H9 (cell line): ENCODE data around the gene SLC2A3. TPM values are rescaled to one million over a fixed set of nuclear protein-coding genes. Genes with fewer than 3 reads are reported as not detected.
"Not testable (repeated sequence)": the region's sequence is repeated elsewhere in the genome, so short reads cannot be mapped to it uniquely, and the experiment has no call there.

Experiments used
- DNase-seq: peaks from one replicate; pipeline ENCODE4 v3.0.0-alpha.2; 2017
- H2AFZ ChIP-seq: one replicate; pipeline ENCODE4 v1.6.1; 2013; ENCODE audit warnings: mild to moderate bottlenecking, low read length, control low read depth, moderate library complexity
- H2AK5ac ChIP-seq: 2 replicates; pipeline ENCODE4 v1.6.1; 2013; ENCODE audit warnings: low read length, control low read depth, mixed read lengths; ENCODE audit not compliant: insufficient read length
- H2BK120ac ChIP-seq: one replicate; pipeline ENCODE4 v1.6.1; 2013; ENCODE audit warnings: low read depth, mild to moderate bottlenecking, low read length, control low read depth, inconsistent platforms; ENCODE audit not compliant: poor library complexity, severe bottlenecking
- H2BK12ac ChIP-seq: 2 replicates; pipeline ENCODE4 v1.6.1; 2013; ENCODE audit warnings: low read length, control low read depth, mixed read lengths, low read depth; ENCODE audit not compliant: insufficient read length
- H2BK15ac ChIP-seq: 2 replicates; pipeline ENCODE4 v1.6.1; 2013; ENCODE audit warnings: low read depth, low read length, control low read depth
- H2BK20ac ChIP-seq: one replicate; pipeline ENCODE4 v1.6.1; 2013; ENCODE audit warnings: low read depth, mild to moderate bottlenecking, low read length, control low read depth, inconsistent platforms; ENCODE audit not compliant: poor library complexity, severe bottlenecking
- H2BK5ac ChIP-seq: 2 replicates; pipeline ENCODE4 v1.6.1; 2013; ENCODE audit warnings: low read length, control low read depth, mixed read lengths; ENCODE audit not compliant: insufficient read length
- H3K14ac ChIP-seq: 2 replicates; pipeline ENCODE4 v1.6.1; 2013; ENCODE audit warnings: low read length, control low read depth; ENCODE audit not compliant: insufficient read depth
- H3K18ac ChIP-seq: 2 replicates; pipeline ENCODE4 v1.6.1; 2013; ENCODE audit warnings: low read depth, mild to moderate bottlenecking, mixed read lengths, low read length, control low read depth; ENCODE audit not compliant: insufficient read length
- H3K23ac ChIP-seq: 2 replicates; pipeline ENCODE4 v1.6.1; 2013; ENCODE audit warnings: low read length, control low read depth, mixed read lengths, low read depth; ENCODE audit not compliant: insufficient read length
- H3K23me2 ChIP-seq: 2 replicates; pipeline ENCODE4 v1.6.1; 2013; ENCODE audit warnings: low read depth, mild to moderate bottlenecking, mixed read lengths, low read length, control low read depth; ENCODE audit not compliant: insufficient read length, poor library complexity, severe bottlenecking
- H3K27ac ChIP-seq: 2 replicates; pipeline ENCODE4 v1.5.1; 2013; ENCODE audit warnings: low read length, control low read depth, mixed read lengths, low read depth; ENCODE audit not compliant: insufficient read length
- H3K27me3 ChIP-seq: 2 replicates; pipeline ENCODE4 v1.6.1; 2013; ENCODE audit warnings: low read length, control low read depth, inconsistent platforms; ENCODE audit not compliant: insufficient read depth
- H3K4ac ChIP-seq: 2 replicates; pipeline ENCODE4 v1.6.1; 2013; ENCODE audit warnings: low read depth, mild to moderate bottlenecking, control low read depth, inconsistent platforms, low read length, moderate library complexity
- H3K4me1 ChIP-seq: 2 replicates; pipeline ENCODE4 v1.6.1; 2013; ENCODE audit warnings: low read length, control low read depth, inconsistent platforms; ENCODE audit not compliant: insufficient read depth
- H3K4me2 ChIP-seq: 2 replicates; pipeline ENCODE4 v1.6.1; 2013; ENCODE audit warnings: low read length, control low read depth, mixed read lengths; ENCODE audit not compliant: insufficient read length, insufficient read depth
- H3K56ac ChIP-seq: 2 replicates; pipeline ENCODE4 v1.6.1; 2013; ENCODE audit warnings: low read depth, mild to moderate bottlenecking, mixed read lengths, low read length, control low read depth; ENCODE audit not compliant: insufficient read length
- H3K79me1 ChIP-seq: 2 replicates; pipeline ENCODE4 v1.6.1; 2013; ENCODE audit warnings: low read depth, mild to moderate bottlenecking, moderate library complexity, low read length, control low read depth, inconsistent platforms; ENCODE audit not compliant: insufficient read depth, poor library complexity, severe bottlenecking
- H3K79me2 ChIP-seq: 2 replicates; pipeline ENCODE4 v1.6.1; 2013; ENCODE audit warnings: low read length, control low read depth, inconsistent platforms; ENCODE audit not compliant: insufficient read depth
- H3K9ac ChIP-seq: 2 replicates; pipeline ENCODE4 v1.6.1; 2013; ENCODE audit warnings: low read length, control low read depth, mixed read lengths; ENCODE audit not compliant: insufficient read length; ENCODE audit errors: extremely low read depth
- H3K9me3 ChIP-seq: one replicate; pipeline ENCODE4 v1.6.1; 2013; ENCODE audit warnings: low read depth, low read length, inconsistent platforms; ENCODE audit not compliant: control insufficient read depth
- H3T11ph ChIP-seq: one replicate; pipeline ENCODE4 v1.6.1; 2013; ENCODE audit warnings: mild to moderate bottlenecking, low read length, control low read depth, inconsistent platforms
- H4K20me1 ChIP-seq: one replicate; pipeline ENCODE4 v1.6.1; 2013; ENCODE audit not compliant: control insufficient read depth, insufficient read length, insufficient read depth
- H4K5ac ChIP-seq: 2 replicates; pipeline ENCODE4 v1.6.1; 2013; ENCODE audit warnings: low read depth, mild to moderate bottlenecking, mixed read lengths, low read length, control low read depth; ENCODE audit not compliant: insufficient read length
- H4K8ac ChIP-seq: replicated peaks from 2 replicates; pipeline ENCODE4 v1.6.1; 2013; ENCODE audit warnings: low read length, control low read depth, mixed read lengths, low read depth; ENCODE audit not compliant: insufficient read length
- H4K91ac ChIP-seq: 2 replicates; pipeline ENCODE4 v1.6.1; 2013; ENCODE audit warnings: low read depth, mild to moderate bottlenecking, moderate library complexity, mixed read lengths, low read length, control low read depth; ENCODE audit not compliant: insufficient read length
- H3K27ac Mint-ChIP-seq, 3 experiments: 2 replicates in 2 of 3; 3 replicates in 1 of 3; pipeline ENCODE4 v1.8.0; 2020 to 2021; ENCODE audit warnings: mixed read lengths in 3 of 3, mild to moderate bottlenecking in 1 of 3, moderate library complexity in 1 of 3
- H3K27me3 Mint-ChIP-seq: 2 replicates; pipeline ENCODE4 v1.8.0; 2021; ENCODE audit warnings: low read depth, mild to moderate bottlenecking, moderate library complexity, mixed read lengths
- H3K36me3 Mint-ChIP-seq, 3 experiments: 2 replicates in 2 of 3; 3 replicates in 1 of 3; pipeline ENCODE4 v1.8.0; 2020 to 2021; ENCODE audit warnings: low read depth in 3 of 3, mixed read lengths in 3 of 3; ENCODE audit not compliant: insufficient read depth in 1 of 3
- H3K4me1 Mint-ChIP-seq, 2 experiments: 2 replicates each; pipeline ENCODE4 v1.8.0; 2020; ENCODE audit warnings: mixed read lengths in 2 of 2
- H3K4me3 Mint-ChIP-seq, 2 experiments: 2 replicates in 1 of 2; 3 replicates in 1 of 2; pipeline ENCODE4 v1.8.0; 2020 to 2021; ENCODE audit warnings: mild to moderate bottlenecking in 2 of 2, mixed read lengths in 2 of 2, moderate library complexity in 1 of 2
- H3K9me3 Mint-ChIP-seq, 2 experiments: 2 replicates in 1 of 2; 3 replicates in 1 of 2; pipeline ENCODE4 v1.8.0; 2020; ENCODE audit warnings: mild to moderate bottlenecking in 2 of 2, mixed read lengths in 2 of 2, moderate library complexity in 1 of 2
- WGBS: extraction: QIAGEN DNeasy Blood & Tissue Kit; methylation state at CpG from one replicate; pipeline ENCODE4 v1.1.7; 2013; ENCODE audit warnings: missing lambda C conversion rate, low lambda C conversion rate, mixed read lengths; ENCODE audit not compliant: insufficient read length; ENCODE audit errors: extremely low coverage; 5-methylcytosine and 5-hydroxymethylcytosine counted together
- total RNA-seq: library from RNA; stranded (reverse); gene quantifications from 2 replicates; pipeline ENCODE4 v1.2.1, GENCODE V29; 2021

The SLC2A3 gene
- total RNA-seq, 1 experiment from 2014 or later = 569 TPM

DNA sequence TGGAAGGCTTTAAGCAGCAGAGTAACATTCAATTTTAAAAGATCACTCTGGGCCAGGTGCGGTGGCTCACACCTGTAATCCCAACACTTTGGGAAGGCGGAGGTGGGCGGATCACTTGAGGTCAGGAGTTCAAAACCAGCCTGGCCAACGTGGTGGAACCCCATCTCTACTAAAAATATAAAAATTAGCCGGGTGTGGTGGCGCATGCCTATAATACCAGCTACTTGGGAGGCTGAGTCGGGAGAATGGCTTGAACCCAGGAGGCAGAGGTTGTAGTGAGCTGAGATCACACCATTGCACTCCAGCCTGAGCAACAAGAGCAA is 17.8 kb downstream of the SLC2A3 start:
- H3K4me1 ChIP-seq, H3K18ac ChIP-seq, H2AFZ ChIP-seq, H3K27ac ChIP-seq, H2BK5ac ChIP-seq, H3K79me2 ChIP-seq, DNase-seq, H3K4me3 Mint-ChIP-seq, H3K4ac ChIP-seq, H2AK5ac ChIP-seq, H3K9me3 Mint-ChIP-seq, H3K23me2 ChIP-seq, H4K8ac ChIP-seq, H3K4me2 ChIP-seq, H3K23ac ChIP-seq, H2BK120ac ChIP-seq, H3K9ac ChIP-seq, H3K27me3 ChIP-seq, H3K79me1 ChIP-seq, H4K20me1 ChIP-seq, H3K27me3 Mint-ChIP-seq, H4K5ac ChIP-seq, H2BK15ac ChIP-seq, H3K14ac ChIP-seq, H2BK20ac ChIP-seq, H4K91ac ChIP-seq, H2BK12ac ChIP-seq, H3T11ph ChIP-seq, H3K9me3 ChIP-seq, H3K56ac ChIP-seq: not testable (repeated sequence)
- H3K27ac Mint-ChIP-seq = peak overlapping the region in 1 of 3 experiments; percentile 93; a peak in 4 of 7 replicates
- no CpG with 5 or more reads among the region's 7 CpGs for whole genome bisulfite sequencing
- H3K36me3 Mint-ChIP-seq = peaks cover 36 to 62% (median 55%) of the 10 kb centered on the region in 3 experiments; a peak in 6 of 7 replicates
- peaks cover 26 to 27% of the 10 kb centered on the region in 2 experiments for H3K4me1 Mint-ChIP-seq
